Vagina (tissue), 2 donors: ENCODE results near the gene MED16. TPM values are rescaled to one million over a fixed set of nuclear protein-coding genes. Genes with fewer than 3 reads are reported as not detected.

ENCODE experiments used
- DNase-seq, 2 donors: peaks; one replicate each; pipeline ENCODE4 v3.0.0-alpha.2; 2017; ENCODE audit errors: extremely low spot score in 2 of 2
- H3K27ac ChIP-seq: fragments of 200-600 bp; sonication (generic); one replicate; pipeline ENCODE4 v1.5.1; 2019
- H3K27me3 ChIP-seq: fragments of 200-600 bp; sonication (generic); one replicate; pipeline ENCODE4 v1.5.1; 2019
- H3K36me3 ChIP-seq, 2 donors: fragments of 200-600 bp; sonication (generic); one replicate each; pipeline ENCODE4 v1.5.1; 2017 to 2019
- H3K4me1 ChIP-seq: fragments of 200-600 bp; sonication (generic); one replicate; pipeline ENCODE4 v1.5.1; 2019
- H3K4me3 ChIP-seq, 2 donors: fragments of 200-600 bp; sonication (generic); 1 replicate in 1 of 2; 2 replicates in 1 of 2; pipeline ENCODE4 v1.5.1; 2016 to 2019
- H3K9me3 ChIP-seq: fragments of 200-600 bp; sonication (generic); one replicate; pipeline ENCODE4 v1.5.1; 2019
- CTCF ChIP-seq, 3 experiments: fragments of 450-650 bp in 2 of 3; fragments of 200-600 bp in 1 of 3; sonication (generic) in 1 of 3; IDR thresholded peaks; one replicate each; pipeline ENCODE4 v1.5.1; 2017 to 2019; ENCODE audit warnings: antibody characterized with exemption in 3 of 3, mild to moderate bottlenecking in 2 of 3, moderate library complexity in 2 of 3
- POLR2A ChIP-seq, 2 donors: fragments of 450-650 bp; IDR thresholded peaks; one replicate each; pipeline ENCODE4 v1.6.1; 2017; ENCODE audit warnings: antibody characterized with exemption in 2 of 2, mild to moderate bottlenecking in 2 of 2, moderate library complexity in 2 of 2
- POLR2AphosphoS5 ChIP-seq, 2 donors: sonication (generic); formaldehyde crosslinking; IDR thresholded peaks; one replicate each; pipeline ENCODE4 v1.9.0; 2017; ENCODE audit warnings: antibody characterized with exemption in 2 of 2, mild to moderate bottlenecking in 2 of 2, low read depth in 1 of 2; ENCODE audit not compliant: insufficient read depth in 1 of 2
- intact Hi-C: fragments of 100-400 bp; cut with DNase I; formaldehyde crosslinking; loops from one replicate; pipeline ENCODE4 v1.15.1; 2023
- total RNA-seq: library from RNA; depleted of rRNA; stranded (reverse); fragments of >200 nt; gene quantifications from one replicate; pipeline ENCODE4 v1.2.3, GENCODE V29; 2016

The MED16 gene
- total RNA-seq, 1 donor from 2014 or later = 46.9 TPM

- no peak for DNase-seq
- TF ChIP-seq POLR2A (IDR thresholded peaks at IDR 0.05) (no peak), CTCF (IDR thresholded peaks at IDR 0.05) (no peak), POLR2AphosphoS5 (IDR thresholded peaks at IDR 0.05; ENCODE audit: insufficient read depth in 1 of 2, low read depth in 1 of 2) (peak in 1 of 2 donors; percentile 30)
- no peaks in the 10 kb centered on the region for H3K27me3 ChIP-seq
- intact Hi-C loops = loop anchor here (10.0 kb wide), 1 partner anchor 94 kb away; no protein-coding TSS in a partner anchor
- no peak overlapping the region for H3K4me3 ChIP-seq
- peaks cover 46% of the 10 kb centered on the region for H3K4me1 ChIP-seq
- peak overlapping the region; percentile 87 for H3K27ac ChIP-seq
- H3K9me3 ChIP-seq = no peaks in the 10 kb centered on the region
- peaks cover 0 to 19% of the 10 kb centered on the region in 2 donors for H3K36me3 ChIP-seq
Measured at GRCh38 chr19:868458-869244, 24.3 kb downstream of the MED16 start.

- Histone ChIP-seq H3K4me1 (peaks cover 52% of the 10 kb centered on the region), H3K9me3 (no peaks in the 10 kb centered on the region), H3K36me3 (peaks cover 0 to 17% of the 10 kb centered on the region in 2 donors), H3K27me3 (no peaks in the 10 kb centered on the region), H3K4me3 (no peak overlapping the region), H3K27ac (peak overlapping the region; percentile 87)
- no peak for DNase-seq
- intact Hi-C loops = loop anchor here (10.0 kb wide), 1 partner anchor 93 kb away; no protein-coding TSS in a partner anchor
- TF ChIP-seq CTCF (IDR thresholded peaks at IDR 0.05) (no peak), POLR2AphosphoS5 (IDR thresholded peaks at IDR 0.05; ENCODE audit: insufficient read depth in 1 of 2, low read depth in 1 of 2) (peak in 1 of 2 donors; percentile 7)
Measured at GRCh38 chr19:867855-868457, 25.0 kb downstream of the MED16 start.

GRCh38 chr19:867301-867793 lies 25.6 kb downstream of the MED16 start:
- peaks cover 54% of the 10 kb centered on the region for H3K4me1 ChIP-seq

DNA sequence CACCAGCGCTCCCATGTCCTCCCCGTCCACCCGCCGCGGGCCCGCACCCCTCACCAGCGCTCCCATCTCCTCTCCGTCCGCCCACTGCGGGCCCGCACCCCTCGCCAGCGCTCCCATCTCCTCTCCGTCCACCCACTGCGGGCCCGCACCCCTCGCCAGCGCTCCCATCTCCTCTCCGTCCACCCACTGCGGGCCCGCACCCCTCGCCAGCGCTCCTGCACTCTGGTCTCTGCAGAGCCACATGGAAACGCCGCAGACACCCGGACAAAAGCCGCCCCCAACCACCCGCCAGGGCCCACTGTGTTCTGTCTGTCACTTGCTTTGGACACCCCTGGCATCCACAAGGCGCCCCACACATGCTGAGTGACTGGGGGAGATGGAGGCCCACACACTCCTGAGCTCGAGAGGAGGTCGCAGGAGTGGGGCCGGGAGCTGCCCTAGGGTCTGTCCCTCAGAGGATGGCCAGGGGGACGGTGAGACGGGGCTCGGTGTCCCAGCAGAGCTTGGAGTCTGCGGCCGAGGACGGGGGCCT lies 26.2 kb downstream of the MED16 start:
- no peak overlapping the region for H3K4me3 ChIP-seq
- H3K9me3 ChIP-seq = no peaks in the 10 kb centered on the region
- TF ChIP-seq CTCF (IDR thresholded peaks at IDR 0.05) (no peak), POLR2A (IDR thresholded peaks at IDR 0.05) (no peak), POLR2AphosphoS5 (IDR thresholded peaks at IDR 0.05; ENCODE audit: insufficient read depth in 1 of 2, low read depth in 1 of 2) (no peak)
- DNase-seq = no peak
- no peaks in the 10 kb centered on the region for H3K27me3 ChIP-seq
- peak overlapping the region; percentile 27 for H3K27ac ChIP-seq
- peaks cover 54% of the 10 kb centered on the region for H3K4me1 ChIP-seq
- peaks cover 0 to 17% of the 10 kb centered on the region in 2 donors for H3K36me3 ChIP-seq
- intact Hi-C loops = loop anchor here (10.0 kb wide), 1 partner anchor 92 kb away; no protein-coding TSS in a partner anchor

More at GRCh38 chr19:867301-867793, 25.6 kb downstream of the MED16 start:
- TF ChIP-seq POLR2A (IDR thresholded peaks at IDR 0.05) = no peak
- no peak for TF ChIP-seq CTCF (IDR thresholded peaks at IDR 0.05)
- TF ChIP-seq POLR2AphosphoS5 (IDR thresholded peaks at IDR 0.05; ENCODE audit: insufficient read depth in 1 of 2, low read depth in 1 of 2) = no peak
- no peaks in the 10 kb centered on the region for H3K9me3 ChIP-seq
- no peak overlapping the region for H3K4me3 ChIP-seq
- DNase-seq = no peak
- intact Hi-C loops = loop anchor here (10.0 kb wide), 1 partner anchor 93 kb away; no protein-coding TSS in a partner anchor
- H3K36me3 ChIP-seq = peaks cover 0 to 17% of the 10 kb centered on the region in 2 donors
- peak overlapping the region; percentile 27 for H3K27ac ChIP-seq
- H3K27me3 ChIP-seq = no peaks in the 10 kb centered on the region
